Endothelial cell of umbilical vein (primary cell): ENCODE results near the gene SRP9. TPM values are rescaled to one million over a fixed set of nuclear protein-coding genes. Genes with fewer than 3 reads are reported as not detected.

Source experiments
- BruUV-seq: library from RNA; stranded (reverse); fragments of 400-500 nt; replicated peaks from 2 replicates; lab custom pipeline; 2021; lab: Mats Ljungman, UMichigan
- CTCF ChIA-PET: fragments of 300-600, 350-600 bp; sonication (Branson Sonifier 250); formaldehyde crosslinking; loops from one replicate; lab custom pipeline; 2021; ENCODE audit warnings: antibody characterized with exemption, inconsistent platforms; lab: Charles Lee
- POLR2A ChIA-PET: fragments of 300-600, 350-600 bp; sonication (Branson Sonifier 250); formaldehyde crosslinking; loops from one replicate; lab custom pipeline; 2021; ENCODE audit warnings: antibody characterized with exemption, inconsistent platforms; lab: Charles Lee
- DNase-seq: peaks from one replicate; pipeline ENCODE4 v3.0.0-alpha.2; 2011; ENCODE audit warnings: low read depth, low spot score
- FAIRE-seq: peaks from 2 replicates; lab custom pipeline; 2011; peaks lifted over from hg19 to GRCh38; lab: Jason Lieb, UNC
- H2AFZ ChIP-seq: 2 replicates; pipeline ENCODE4 v1.6.0; 2012; ENCODE audit warnings: low read depth, low read length, control low read depth, inconsistent platforms
- H3K27ac ChIP-seq: 2 replicates; pipeline ENCODE4 v1.5.1; 2011; ENCODE audit warnings: low read depth, mild to moderate bottlenecking, control low read depth, low read length, moderate library complexity; ENCODE audit not compliant: insufficient read depth
- H3K27me3 ChIP-seq, 2 experiments: 2 replicates each; pipeline versions ENCODE4 v1.6.0 to v1.6.1; 2011; ENCODE audit warnings: low read length in 2 of 2, mixed read lengths in 1 of 2; ENCODE audit not compliant: control insufficient read depth in 2 of 2, insufficient read depth in 2 of 2
- H3K36me3 ChIP-seq, 2 experiments: 2 replicates in 1 of 2; 3 replicates in 1 of 2; pipeline ENCODE4 v1.5.1; 2011; ENCODE audit warnings: low read length in 2 of 2, mild to moderate bottlenecking in 1 of 2, moderate library complexity in 1 of 2; ENCODE audit not compliant: control insufficient read depth in 2 of 2, insufficient read depth in 2 of 2; ENCODE audit errors: extremely low read depth in 1 of 2
- H3K4me1 ChIP-seq: 3 replicates; pipeline ENCODE4 v1.5.1; 2011; ENCODE audit warnings: mild to moderate bottlenecking, low read length; ENCODE audit not compliant: control insufficient read depth, insufficient read depth; ENCODE audit errors: extremely low read depth
- H3K4me2 ChIP-seq: 2 replicates; pipeline ENCODE4 v1.6.1; 2011; ENCODE audit warnings: low read length, control low read depth, mixed read lengths; ENCODE audit not compliant: insufficient read depth
- H3K4me3 ChIP-seq, 3 experiments: fragments of 200-600 bp in 1 of 3; sonication (generic), shearing (Covaris generic) in 1 of 3; replicated peaks in 1 of 3; 2 replicates each; pipeline ENCODE4 v1.5.1; 2011 to 2016; ENCODE audit warnings: control low read depth in 3 of 3, low read length in 3 of 3, mild to moderate bottlenecking in 2 of 3, inconsistent platforms in 1 of 3, low read depth in 1 of 3, moderate library complexity in 1 of 3; ENCODE audit not compliant: insufficient read depth in 1 of 3
- H3K79me2 ChIP-seq: 2 replicates; pipeline ENCODE4 v1.6.0; 2012; ENCODE audit warnings: low read length, inconsistent platforms; ENCODE audit not compliant: control insufficient read depth, insufficient read depth
- H3K9ac ChIP-seq: replicated peaks from 2 replicates; pipeline ENCODE3; 2011; ENCODE audit warnings: low read length, control low read depth; ENCODE audit not compliant: insufficient read depth; ENCODE audit errors: extremely low read depth
- H3K9me1 ChIP-seq: replicated peaks from 3 replicates; pipeline ENCODE4 v1.6.0; 2011; ENCODE audit warnings: mild to moderate bottlenecking, low read length; ENCODE audit not compliant: control insufficient read depth, insufficient read depth; ENCODE audit errors: extremely low read depth
- H3K9me3 ChIP-seq: replicated peaks from 2 replicates; pipeline ENCODE4 v1.5.1; 2012; ENCODE audit warnings: low read length, inconsistent platforms; ENCODE audit not compliant: control insufficient read depth, insufficient read depth
- H4K20me1 ChIP-seq: replicated peaks from 2 replicates; pipeline ENCODE3; 2011; ENCODE audit warnings: mild to moderate bottlenecking, low read length; ENCODE audit not compliant: control insufficient read depth, insufficient read depth; ENCODE audit errors: extremely low read depth
- EZH2 ChIP-seq: IDR thresholded peaks from 2 replicates; pipeline ENCODE4 v1.6.1; 2012; ENCODE audit warnings: borderline replicate concordance, low read depth, mild to moderate bottlenecking, moderate library complexity, low read length, inconsistent platforms; ENCODE audit not compliant: severe bottlenecking
- FOS ChIP-seq: IDR thresholded peaks from 2 replicates; pipeline ENCODE4 v1.6.1; 2011; ENCODE audit warnings: mild to moderate bottlenecking, low read length, moderate library complexity, borderline replicate concordance; ENCODE audit not compliant: insufficient read depth
- GATA2 ChIP-seq: IDR thresholded peaks from 2 replicates; pipeline ENCODE4 v1.7.0; 2011; ENCODE audit warnings: low read depth, mild to moderate bottlenecking, moderate library complexity, mixed read lengths, low read length; ENCODE audit not compliant: insufficient read length, insufficient read depth
- JUN ChIP-seq: IDR thresholded peaks from 2 replicates; pipeline ENCODE4 v1.6.1; 2011; ENCODE audit warnings: borderline replicate concordance, low read depth; ENCODE audit not compliant: insufficient read length, insufficient read depth
- MYC ChIP-seq: IDR thresholded peaks from one replicate; pipeline ENCODE4 v1.6.1; 2011; ENCODE audit warnings: mild to moderate bottlenecking, low read depth, low read length
- POLR2A ChIP-seq: IDR thresholded peaks from 2 replicates; pipeline ENCODE4 v1.6.1; 2012; ENCODE audit warnings: low read depth, mild to moderate bottlenecking, control low read depth, low read length
- POLR2AphosphoS5 ChIP-seq: IDR thresholded peaks from 2 replicates; pipeline ENCODE4 v1.6.1; 2012; ENCODE audit warnings: low read depth, mild to moderate bottlenecking, control low read depth, low read length, moderate library complexity; ENCODE audit not compliant: insufficient read depth
- dilution Hi-C: fragments of 300-500 bp; cut with MboI; formaldehyde crosslinking; loops from one replicate; pipeline ENCODE4 v1.15.0; 2019; ENCODE audit warnings: low sequenced_read_pairs; ENCODE audit not compliant: extremely low pct_ligation_motif_present
- intact Hi-C: fragments of 100-400 bp; cut with micrococcal nuclease; formaldehyde crosslinking; loops from one replicate; pipeline ENCODE4 v1.10.0; 2022
- polyA plus RNA-seq, 4 experiments: library from polyadenylated mRNA; depleted of rRNA in 3 of 4; stranded (reverse) in 3 of 4; unstranded in 1 of 4; fragments of >200 nt; gene quantifications; 2 replicates each; pipeline versions ENCODE4 v1.2.1 to v1.2.3, GENCODE V29; 2011 to 2012; ENCODE audit warnings: missing spikeins in 1 of 4
- total RNA-seq: library from RNA; stranded (reverse); gene quantifications from 2 replicates; pipeline ENCODE4 v1.2.3, GENCODE V29; 2021
- TF ChIP-seq, protein P1 (sequence below): IDR thresholded peaks from 2 replicates; pipeline ENCODE4 v1.6.1; 2011; ENCODE audit not compliant: insufficient read depth, insufficient read length
- TF ChIP-seq, protein P2 (sequence below), 2 donors: IDR thresholded peaks; 1 replicate in 1 of 2; 2 replicates in 1 of 2; pipeline ENCODE4 v1.5.1; 2011; ENCODE audit warnings: low read length in 2 of 2, mild to moderate bottlenecking in 2 of 2, moderate library complexity in 2 of 2, control low read depth in 1 of 2, inconsistent platforms in 1 of 2, low read depth in 1 of 2; ENCODE audit not compliant: insufficient read depth in 1 of 2; ENCODE audit errors: extremely low read depth in 1 of 2

The SRP9 gene
- total and polyA plus RNA-seq, 2 donors (not counting 3 experiments of a cell fraction or from before 2014, with no cell fraction given), result 283 to 384 TPM

DNA sequence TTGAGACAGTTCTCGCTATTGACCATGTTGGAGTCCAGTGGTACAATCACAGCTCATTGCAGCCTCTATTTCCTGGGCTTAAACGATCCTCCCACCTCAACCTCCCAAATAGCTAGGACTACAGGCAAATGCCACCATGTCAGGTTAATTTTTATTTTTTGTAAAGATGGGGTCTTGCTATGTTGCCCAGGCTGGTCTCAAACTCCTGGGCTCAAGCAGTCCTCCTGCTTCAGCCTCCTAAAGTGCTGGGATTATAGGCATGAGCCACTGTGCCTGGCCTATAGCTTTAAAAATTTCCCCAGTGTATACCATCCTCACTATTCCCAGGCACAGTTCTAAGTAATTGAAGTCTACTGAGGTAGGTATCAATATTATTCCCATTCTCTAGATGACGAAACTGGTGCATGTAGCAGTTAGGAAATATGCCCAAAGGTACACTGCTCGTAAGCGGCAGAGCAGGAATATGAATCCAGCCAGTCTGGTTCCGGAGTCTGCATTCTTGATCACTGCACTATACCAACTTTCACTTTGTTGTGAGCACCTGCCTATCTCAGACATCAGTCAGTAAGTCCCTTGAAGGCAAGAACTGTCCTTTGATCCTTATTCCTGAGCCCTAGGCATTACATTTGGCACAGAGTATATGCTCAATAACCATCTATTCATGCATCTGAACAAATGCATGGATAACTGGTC lies 11.5 kb upstream of the SRP9 start:
- Histone ChIP-seq H3K9ac (no peak overlapping the region), H2AFZ (no peak overlapping the region), H3K36me3 (no peaks in the 10 kb centered on the region), H3K4me2 (no peak overlapping the region), H4K20me1 (no peaks in the 10 kb centered on the region), H3K27me3 (no peaks in the 10 kb centered on the region), H3K9me3 (no peaks in the 10 kb centered on the region), H3K9me1 (no peaks in the 10 kb centered on the region), H3K4me3 (no peak overlapping the region), H3K79me2 (no peaks in the 10 kb centered on the region), H3K27ac (peak overlapping the region; percentile 58), H3K4me1 (peaks cover 43% of the 10 kb centered on the region)
- no peak for FAIRE-seq
- CTCF ChIA-PET, result interaction anchor here (1.0 to 2.8 kb wide), 2 partner anchors 114 to 163 kb away, joined by 5 to 11 read pairs; partner anchors contain the start of gene ENAH
- BruUV-seq, result no TSS peak
- POLR2A ChIA-PET, result no interaction called here
- no peak for TF ChIP-seq POLR2A
- no peak for TF ChIP-seq POLR2AphosphoS5
- TF ChIP-seq, protein P1, sequence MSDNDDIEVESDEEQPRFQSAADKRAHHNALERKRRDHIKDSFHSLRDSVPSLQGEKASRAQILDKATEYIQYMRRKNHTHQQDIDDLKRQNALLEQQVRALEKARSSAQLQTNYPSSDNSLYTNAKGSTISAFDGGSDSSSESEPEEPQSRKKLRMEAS, result no peak
- TF ChIP-seq JUN, result no peak
- TF ChIP-seq, protein P2, sequence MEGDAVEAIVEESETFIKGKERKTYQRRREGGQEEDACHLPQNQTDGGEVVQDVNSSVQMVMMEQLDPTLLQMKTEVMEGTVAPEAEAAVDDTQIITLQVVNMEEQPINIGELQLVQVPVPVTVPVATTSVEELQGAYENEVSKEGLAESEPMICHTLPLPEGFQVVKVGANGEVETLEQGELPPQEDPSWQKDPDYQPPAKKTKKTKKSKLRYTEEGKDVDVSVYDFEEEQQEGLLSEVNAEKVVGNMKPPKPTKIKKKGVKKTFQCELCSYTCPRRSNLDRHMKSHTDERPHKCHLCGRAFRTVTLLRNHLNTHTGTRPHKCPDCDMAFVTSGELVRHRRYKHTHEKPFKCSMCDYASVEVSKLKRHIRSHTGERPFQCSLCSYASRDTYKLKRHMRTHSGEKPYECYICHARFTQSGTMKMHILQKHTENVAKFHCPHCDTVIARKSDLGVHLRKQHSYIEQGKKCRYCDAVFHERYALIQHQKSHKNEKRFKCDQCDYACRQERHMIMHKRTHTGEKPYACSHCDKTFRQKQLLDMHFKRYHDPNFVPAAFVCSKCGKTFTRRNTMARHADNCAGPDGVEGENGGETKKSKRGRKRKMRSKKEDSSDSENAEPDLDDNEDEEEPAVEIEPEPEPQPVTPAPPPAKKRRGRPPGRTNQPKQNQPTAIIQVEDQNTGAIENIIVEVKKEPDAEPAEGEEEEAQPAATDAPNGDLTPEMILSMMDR (IDR thresholded peaks at IDR 0.05; ENCODE audit: extremely low read depth in 1 of 2, insufficient read depth in 1 of 2, low read depth in 1 of 2, low read length in 2 of 2), result no peak
- TF ChIP-seq MYC, result no peak
- TF ChIP-seq FOS, result no peak
- TF ChIP-seq EZH2, result no peak
- TF ChIP-seq GATA2, result no peak
- no peak for DNase-seq
- intact Hi-C loops (no loop called here), dilution Hi-C loops (no loop called here)
